ENCODE measurements around the gene ABHD17C.

Gene ABHD17C

DNA sequence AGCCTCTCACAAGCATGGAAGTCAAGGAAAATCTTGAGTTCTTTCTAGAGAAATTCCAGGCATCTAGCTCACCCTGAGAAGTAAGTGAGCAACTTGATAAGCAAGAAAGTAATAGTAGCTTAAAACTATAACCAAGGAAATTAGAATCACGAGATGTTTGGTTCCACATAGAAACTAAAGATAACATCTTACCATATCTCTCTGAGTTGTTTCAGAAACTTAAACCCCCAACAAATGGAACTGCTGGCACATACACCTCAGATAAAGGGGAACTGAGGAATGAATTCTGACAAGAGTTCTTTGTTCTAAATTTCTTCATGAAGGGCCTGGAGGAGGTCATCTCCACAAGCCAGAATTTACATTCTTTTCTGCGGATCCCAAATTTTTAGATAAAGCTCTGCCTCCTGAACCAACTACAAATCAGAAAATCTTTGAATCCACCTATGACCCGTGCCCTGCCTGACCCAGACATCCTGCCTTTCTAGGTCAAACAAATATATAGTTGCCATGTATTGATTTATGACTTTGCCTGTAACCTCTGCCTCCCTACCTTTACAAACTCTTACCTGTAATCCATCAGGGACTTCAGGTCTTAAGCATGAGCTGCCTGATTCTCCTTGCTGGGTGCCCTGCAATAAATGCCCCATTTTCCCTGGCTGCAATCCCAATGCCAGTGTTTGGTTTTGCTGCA lies 26.4 kb upstream of the ABHD17C start:
- TF ChIP-seq, protein P1, sequence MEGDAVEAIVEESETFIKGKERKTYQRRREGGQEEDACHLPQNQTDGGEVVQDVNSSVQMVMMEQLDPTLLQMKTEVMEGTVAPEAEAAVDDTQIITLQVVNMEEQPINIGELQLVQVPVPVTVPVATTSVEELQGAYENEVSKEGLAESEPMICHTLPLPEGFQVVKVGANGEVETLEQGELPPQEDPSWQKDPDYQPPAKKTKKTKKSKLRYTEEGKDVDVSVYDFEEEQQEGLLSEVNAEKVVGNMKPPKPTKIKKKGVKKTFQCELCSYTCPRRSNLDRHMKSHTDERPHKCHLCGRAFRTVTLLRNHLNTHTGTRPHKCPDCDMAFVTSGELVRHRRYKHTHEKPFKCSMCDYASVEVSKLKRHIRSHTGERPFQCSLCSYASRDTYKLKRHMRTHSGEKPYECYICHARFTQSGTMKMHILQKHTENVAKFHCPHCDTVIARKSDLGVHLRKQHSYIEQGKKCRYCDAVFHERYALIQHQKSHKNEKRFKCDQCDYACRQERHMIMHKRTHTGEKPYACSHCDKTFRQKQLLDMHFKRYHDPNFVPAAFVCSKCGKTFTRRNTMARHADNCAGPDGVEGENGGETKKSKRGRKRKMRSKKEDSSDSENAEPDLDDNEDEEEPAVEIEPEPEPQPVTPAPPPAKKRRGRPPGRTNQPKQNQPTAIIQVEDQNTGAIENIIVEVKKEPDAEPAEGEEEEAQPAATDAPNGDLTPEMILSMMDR (IDR thresholded peaks at IDR 0.05; ENCODE audit: insufficient read depth, low read length, poor library complexity, severe bottlenecking): no peak
- TF ChIP-seq EZH2phosphoT487 (conservative IDR thresholded peaks at IDR 0.05; ENCODE audit: low read length): no peak
- Histone ChIP-seq H4K20me1 (ENCODE audit: low read depth, low read length) (no peaks in the 10 kb centered on the region), H3K36me3 (ENCODE audit: low read length) (no peaks in the 10 kb centered on the region), H3K27me3 (ENCODE audit: low read length) (no peaks in the 10 kb centered on the region), H3K27ac (ENCODE audit: low read depth, low read length) (no peak overlapping the region), H3K4me2 (ENCODE audit: low read depth, low read length, poor library complexity, severe bottlenecking) (no peak overlapping the region), H2AFZ (ENCODE audit: low read depth, low read length, severe bottlenecking) (no peak overlapping the region), H3K79me2 (ENCODE audit: insufficient read depth, low read length) (no peaks in the 10 kb centered on the region), H3K9me3 (ENCODE audit: insufficient read depth, low read length) (no peaks in the 10 kb centered on the region), H3K9ac (ENCODE audit: low read length) (no peak overlapping the region), H3K9me2 (replicated peaks; ENCODE audit: insufficient read depth, low read length) (no peaks in the 10 kb centered on the region), H3F3A (ENCODE audit: insufficient read depth) (no peaks in the 10 kb centered on the region), H3K4me3 (ENCODE audit: insufficient read depth, low read length, poor library complexity, severe bottlenecking) (no peak overlapping the region)

DNA sequence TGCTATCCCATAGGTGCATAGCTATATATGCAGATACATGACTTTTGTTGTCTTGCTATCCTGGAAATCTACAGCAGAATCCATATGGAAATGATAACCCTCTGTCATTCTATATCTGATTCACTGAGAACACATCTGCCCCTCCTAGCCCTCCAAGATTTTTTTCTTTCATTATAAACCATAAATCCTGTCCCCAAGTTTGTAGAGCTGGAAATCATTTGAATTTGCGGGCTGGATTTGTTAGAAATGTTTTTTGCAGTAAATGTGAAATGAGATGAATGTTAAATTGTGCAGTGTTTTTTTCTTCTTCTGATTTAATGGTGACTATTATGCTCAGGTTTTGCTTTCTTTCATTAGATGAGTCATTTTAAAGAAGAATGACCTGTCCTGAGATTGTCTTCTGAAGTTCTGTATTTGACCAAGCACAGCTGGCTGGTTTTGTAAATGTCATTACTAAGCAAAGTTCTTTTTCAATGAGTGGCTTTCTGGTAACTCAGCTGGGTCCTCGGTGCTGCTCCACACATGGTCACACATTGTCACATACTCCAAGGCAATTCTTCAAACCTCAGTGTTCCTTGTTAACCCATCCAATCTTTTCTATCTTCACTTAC lies 25.3 kb upstream of the ABHD17C start:
- no peak overlapping the region for H3K4me2 ChIP-seq (ENCODE audit: low read depth, low read length, poor library complexity, severe bottlenecking)
- H2AFZ ChIP-seq (ENCODE audit: low read depth, low read length, severe bottlenecking): no peak overlapping the region
- no peaks in the 10 kb centered on the region for H3K27me3 ChIP-seq (ENCODE audit: low read length)

DNA sequence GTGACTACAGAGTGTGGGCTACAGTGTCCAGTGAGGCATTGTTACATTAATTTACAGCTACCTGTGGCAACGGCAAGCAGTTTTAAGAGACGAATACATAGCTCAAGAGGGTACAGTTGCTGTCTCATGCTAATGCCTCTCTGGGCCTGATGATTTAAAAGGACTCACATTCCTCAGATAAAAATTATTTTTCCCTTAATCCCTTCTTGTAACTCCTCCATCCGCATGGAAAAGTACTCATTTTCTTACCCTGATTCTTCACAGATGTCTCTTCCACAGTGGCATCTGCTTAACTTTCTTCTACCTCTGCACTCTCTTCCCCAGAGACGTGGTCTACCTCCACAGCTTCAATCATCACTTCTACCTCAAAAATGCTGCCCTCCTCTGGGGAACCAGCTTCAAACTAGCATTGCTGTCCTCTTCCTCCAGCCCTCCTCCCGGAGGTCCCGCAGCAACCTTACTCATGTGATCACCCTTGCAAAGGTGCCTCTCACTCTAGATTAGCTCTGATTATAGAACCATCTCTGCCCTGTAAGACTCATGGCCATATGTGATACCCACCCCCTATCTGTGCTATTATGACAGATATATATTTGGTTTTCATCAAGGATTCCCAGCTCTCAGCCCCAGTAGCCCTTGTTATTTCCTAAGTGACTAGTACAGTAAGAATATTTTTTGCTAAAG lies 21.4 kb upstream of the ABHD17C start:
- Histone ChIP-seq H3F3A (ENCODE audit: insufficient read depth) (no peaks in the 10 kb centered on the region), H3K36me3 (ENCODE audit: low read length) (no peaks in the 10 kb centered on the region), H3K9ac (ENCODE audit: low read length) (no peak overlapping the region), H4K20me1 (ENCODE audit: low read depth, low read length) (no peaks in the 10 kb centered on the region), H2AFZ (ENCODE audit: low read depth, low read length, severe bottlenecking) (no peak overlapping the region), H3K79me2 (ENCODE audit: insufficient read depth, low read length) (no peaks in the 10 kb centered on the region), H3K9me2 (replicated peaks; ENCODE audit: insufficient read depth, low read length) (no peaks in the 10 kb centered on the region), H3K27me3 (ENCODE audit: low read length) (no peaks in the 10 kb centered on the region), H3K4me2 (ENCODE audit: low read depth, low read length, poor library complexity, severe bottlenecking) (no peak overlapping the region), H3K9me3 (ENCODE audit: insufficient read depth, low read length) (no peaks in the 10 kb centered on the region), H3K4me3 (ENCODE audit: insufficient read depth, low read length, poor library complexity, severe bottlenecking) (no peak overlapping the region), H3K27ac (ENCODE audit: low read depth, low read length) (no peak overlapping the region)
- TF ChIP-seq, protein P1 (IDR thresholded peaks at IDR 0.05; ENCODE audit: insufficient read depth, low read length, poor library complexity, severe bottlenecking): no peak
- no peak for TF ChIP-seq EZH2phosphoT487 (conservative IDR thresholded peaks at IDR 0.05; ENCODE audit: low read length)

More for the DNA sequence above, 25.3 kb upstream of the ABHD17C start:
- Histone ChIP-seq H3K9ac (ENCODE audit: low read length) (no peak overlapping the region), H3K79me2 (ENCODE audit: insufficient read depth, low read length) (no peaks in the 10 kb centered on the region), H4K20me1 (ENCODE audit: low read depth, low read length) (no peaks in the 10 kb centered on the region), H3K36me3 (ENCODE audit: low read length) (no peaks in the 10 kb centered on the region), H3K4me3 (ENCODE audit: insufficient read depth, low read length, poor library complexity, severe bottlenecking) (no peak overlapping the region), H3K9me3 (ENCODE audit: insufficient read depth, low read length) (no peaks in the 10 kb centered on the region), H3K9me2 (replicated peaks; ENCODE audit: insufficient read depth, low read length) (no peaks in the 10 kb centered on the region), H3K27ac (ENCODE audit: low read depth, low read length) (no peak overlapping the region), H3F3A (ENCODE audit: insufficient read depth) (no peaks in the 10 kb centered on the region)
- TF ChIP-seq EZH2phosphoT487 (conservative IDR thresholded peaks at IDR 0.05; ENCODE audit: low read length): no peak
- TF ChIP-seq, protein P1 (IDR thresholded peaks at IDR 0.05; ENCODE audit: insufficient read depth, low read length, poor library complexity, severe bottlenecking): no peak

Data from SU-DHL-6 (cell line).